Measurements from ENCODE around the gene TM9SF4.

TM9SF4 gene

GRCh38 chr20:32109392-32110172 lies at the start of gene TM9SF4:
TM9SF4 (plus strand) TSS chr20:32109714; CDS start chr20:32109741, 27 bp downstream.
- peak; percentile 80 to 94 (median 84) for DNase-seq (ENCODE audit: low read depth in 2 of 3, low spot score in 1 of 3)

DNA sequence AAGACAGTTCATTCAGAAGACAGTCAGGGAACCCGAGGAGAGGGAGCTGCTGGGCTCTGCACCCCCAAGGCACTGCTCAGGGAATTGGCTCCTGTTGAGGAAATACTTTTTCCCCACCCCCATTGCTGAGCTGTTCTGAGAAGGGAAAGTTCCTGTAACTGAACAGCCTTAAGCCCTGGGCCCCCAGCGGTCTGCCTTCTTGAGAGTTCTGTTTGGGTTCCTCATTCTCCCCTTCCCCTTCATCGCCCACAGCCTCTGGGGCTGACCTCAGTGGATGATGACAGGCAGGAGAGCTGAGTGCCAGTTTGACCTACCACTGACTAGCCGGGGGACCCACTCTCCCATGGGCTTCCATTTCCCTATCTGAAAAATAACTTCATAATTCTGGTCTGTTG lies 46.7 kb upstream of the TM9SF4 start:
- DNase-seq (ENCODE audit: low read depth in 2 of 3, low spot score in 1 of 3), result no peak

DNA sequence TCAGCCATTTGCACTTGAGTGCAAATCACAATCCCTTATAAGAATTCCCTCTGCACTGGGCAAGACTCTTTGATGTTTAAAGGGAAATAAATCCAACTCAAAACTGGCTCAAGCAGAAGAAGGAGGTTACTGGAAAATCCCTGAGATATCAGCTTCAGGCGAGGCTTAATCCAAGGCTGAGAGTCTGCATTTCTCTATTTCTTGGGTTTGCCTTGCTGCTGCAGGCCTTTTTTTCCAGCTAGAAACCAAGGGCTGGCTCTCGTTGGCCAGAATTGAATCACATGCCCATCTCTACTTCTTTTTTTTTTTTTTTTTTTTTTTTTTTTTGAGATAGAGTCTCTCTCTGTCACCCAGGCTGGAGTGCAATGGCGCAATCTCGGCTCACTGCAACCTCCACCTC lies 45.8 kb upstream of the TM9SF4 start:
- DNase-seq (ENCODE audit: low read depth in 2 of 3, low spot score in 1 of 3), result no peak

- no peak for DNase-seq (ENCODE audit: low read depth in 2 of 3, low spot score in 1 of 3)
These were observed 44.8 kb upstream of the TM9SF4 start for GRCh38 chr20:32064667-32065066.

GRCh38 chr20:32067234-32067821 lies 42.2 kb upstream of the TM9SF4 start:
- DNase-seq (ENCODE audit: low read depth in 2 of 3, low spot score in 1 of 3), result no peak

DNA sequence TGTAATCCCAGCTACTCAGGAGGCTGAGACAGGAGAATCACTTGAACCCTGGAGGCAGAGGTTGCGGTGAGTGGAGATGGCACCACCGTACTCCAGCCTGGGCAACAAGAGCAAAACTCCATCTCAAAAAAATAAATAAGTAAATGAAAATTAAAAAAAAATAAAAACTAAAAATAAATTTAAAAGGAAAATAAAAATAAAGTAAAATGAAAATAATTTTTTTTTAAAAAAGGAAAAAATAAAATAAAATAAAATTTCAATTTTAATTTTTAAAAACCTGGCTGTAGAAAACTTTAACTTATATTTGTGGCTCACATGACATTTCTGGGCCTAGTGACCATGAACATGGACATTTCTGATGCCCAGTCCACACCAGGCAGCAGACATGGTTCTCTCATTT lies 41.3 kb upstream of the TM9SF4 start:
- DNase-seq (ENCODE audit: low read depth in 2 of 3, low spot score in 1 of 3), result no peak

DNA sequence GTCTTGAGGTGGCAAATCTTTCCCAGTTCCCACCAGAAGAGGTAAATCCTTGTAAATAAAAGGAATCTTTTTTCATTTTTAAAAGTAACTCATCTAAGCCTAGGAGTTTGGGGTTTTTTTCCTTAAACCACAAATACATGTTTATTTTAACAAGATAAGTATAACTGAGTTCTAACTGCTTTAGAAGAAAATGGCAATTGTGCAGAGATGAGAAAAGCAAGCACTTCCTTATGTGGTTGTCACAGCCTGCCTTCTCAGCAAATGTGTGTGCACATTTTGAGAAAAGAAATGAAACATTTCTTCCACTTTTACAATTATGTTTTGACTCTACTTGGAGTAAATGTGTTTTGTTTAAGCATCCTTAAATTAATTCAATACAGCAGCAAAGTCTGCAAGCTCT lies 39.8 kb upstream of the TM9SF4 start:
- no peak for DNase-seq (ENCODE audit: low read depth in 2 of 3, low spot score in 1 of 3)

GRCh38 chr20:32070282-32070681 lies 39.2 kb upstream of the TM9SF4 start:
- DNase-seq (ENCODE audit: low read depth in 2 of 3, low spot score in 1 of 3), result no peak

DNA sequence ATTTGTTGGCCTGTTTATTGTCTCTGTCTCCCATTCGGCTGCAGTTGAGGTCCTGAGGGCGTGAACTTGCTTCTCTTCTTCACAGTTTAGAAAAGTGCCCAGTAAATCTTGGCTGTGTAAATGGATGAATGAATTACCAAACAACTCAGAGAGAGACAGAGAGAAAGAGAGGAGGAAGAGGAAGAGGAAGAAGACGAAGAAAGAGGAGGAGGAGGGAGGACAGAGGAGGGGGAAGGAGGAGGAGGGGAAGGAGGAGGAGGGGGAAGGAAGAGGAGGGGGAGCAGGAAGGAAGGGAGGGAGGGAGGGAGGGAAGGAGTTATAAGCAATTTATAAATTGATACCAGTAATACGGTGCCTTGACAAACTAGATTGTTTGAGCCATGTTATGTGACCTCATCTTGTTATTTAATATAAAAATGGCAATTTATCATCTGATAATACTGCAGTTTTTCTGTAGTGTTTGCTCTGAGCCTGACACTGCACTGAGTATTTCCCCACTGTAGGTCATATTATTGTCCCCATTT lies 38.8 kb upstream of the TM9SF4 start:
- DNase-seq (ENCODE audit: low read depth in 2 of 3, low spot score in 1 of 3), result no peak

DNA sequence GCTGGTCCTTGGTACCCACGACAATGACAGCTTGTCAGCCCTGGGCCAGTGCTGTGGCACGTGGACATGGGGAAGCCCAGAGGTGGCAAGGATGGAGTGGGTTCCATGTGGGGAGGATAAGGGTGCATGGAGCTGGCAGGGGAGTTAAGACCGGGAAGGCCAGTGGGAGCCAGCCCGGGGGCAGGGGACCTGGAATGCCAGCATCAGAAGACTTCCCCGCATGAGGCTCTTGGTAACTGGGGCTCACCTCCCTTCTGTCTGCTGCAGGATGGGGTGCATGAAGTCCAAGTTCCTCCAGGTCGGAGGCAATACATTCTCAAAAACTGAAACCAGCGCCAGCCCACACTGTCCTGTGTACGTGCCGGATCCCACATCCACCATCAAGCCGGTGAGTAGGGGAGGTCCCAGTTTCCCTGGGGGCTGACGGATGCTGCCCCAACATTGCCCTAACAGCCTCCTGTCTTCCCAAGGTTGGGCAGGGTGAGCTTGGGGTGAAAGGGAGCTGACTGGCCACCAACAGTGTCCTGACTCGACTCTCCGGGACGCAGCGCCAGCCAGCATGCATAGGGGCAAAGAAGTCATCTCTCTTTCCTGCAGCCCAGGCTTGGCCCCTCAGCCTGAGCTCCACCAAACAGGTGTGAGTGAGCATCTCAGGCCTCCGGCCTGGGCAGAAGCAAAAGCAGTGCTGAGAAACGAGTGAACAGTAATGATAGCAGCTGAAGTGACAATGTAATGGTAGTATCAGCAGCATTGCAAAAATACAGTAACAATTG lies 37.9 kb upstream of the TM9SF4 start:
- DNase-seq (ENCODE audit: low read depth in 2 of 3, low spot score in 1 of 3), result no peak

GRCh38 chr20:32072168-32072750 lies 37.3 kb upstream of the TM9SF4 start:
- DNase-seq (ENCODE audit: low read depth in 2 of 3, low spot score in 1 of 3), result no peak

DNA sequence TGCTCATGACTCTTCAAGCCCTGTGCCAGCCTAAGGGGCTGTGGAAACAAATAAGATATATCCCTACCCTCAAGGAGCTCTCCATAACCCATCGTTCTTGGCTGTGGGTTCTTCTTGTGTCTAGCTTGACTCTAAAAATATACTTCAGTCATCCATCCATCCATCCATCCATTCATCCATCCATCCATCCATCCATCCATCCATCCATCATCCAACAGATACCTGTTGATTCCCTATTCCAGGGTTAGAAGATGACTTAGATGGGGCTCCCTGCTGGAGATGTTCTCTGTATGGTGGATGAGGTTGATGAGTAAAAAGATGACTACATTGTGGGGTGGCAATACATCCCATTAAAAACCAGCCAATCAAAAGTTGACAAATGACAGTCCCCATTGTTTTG lies 34.0 kb upstream of the TM9SF4 start:
- DNase-seq (ENCODE audit: low read depth in 2 of 3, low spot score in 1 of 3), result no peak

GRCh38 chr20:32077190-32077589 lies 32.3 kb upstream of the TM9SF4 start:
- DNase-seq (ENCODE audit: low read depth in 2 of 3, low spot score in 1 of 3), result no peak

DNA sequence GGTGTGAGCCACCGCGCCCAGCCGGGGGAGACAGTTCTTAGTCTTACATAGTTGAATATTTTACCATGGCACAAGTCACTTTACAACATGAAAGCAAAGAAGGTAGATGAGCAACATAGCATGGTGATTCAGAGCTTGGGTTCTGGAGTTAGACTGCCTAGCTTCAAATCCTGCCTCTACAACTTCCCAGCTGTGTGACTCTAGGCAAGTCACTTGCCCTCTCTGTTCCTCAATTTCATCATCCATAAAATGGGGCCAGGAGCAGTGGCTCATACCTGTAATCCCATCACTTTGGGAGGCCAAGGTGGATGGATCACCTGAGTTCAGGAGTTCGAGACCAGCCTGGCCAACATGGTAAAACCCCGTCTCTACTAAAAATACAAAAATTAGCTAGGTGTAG lies 31.2 kb upstream of the TM9SF4 start:
- DNase-seq (ENCODE audit: low read depth in 2 of 3, low spot score in 1 of 3), result no peak

DNA sequence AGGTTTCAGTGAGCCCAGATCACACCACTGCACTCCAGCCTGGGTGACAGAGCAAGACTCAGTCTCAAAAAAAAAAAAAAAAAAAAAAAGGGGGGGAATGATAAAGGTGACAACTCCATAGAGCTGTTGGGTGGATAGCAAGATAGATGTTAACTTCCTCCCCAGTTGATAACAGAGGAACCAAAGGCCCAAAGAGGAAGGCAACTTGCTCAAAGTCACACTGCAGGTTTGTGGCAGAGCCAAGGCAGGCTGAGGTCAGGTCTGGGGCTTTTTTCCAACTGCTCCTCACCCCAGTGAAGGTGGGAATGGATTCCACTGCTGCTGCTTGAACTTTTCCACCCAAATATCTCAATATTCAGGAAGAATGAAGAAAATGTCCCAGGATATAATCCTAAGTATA lies 30.7 kb upstream of the TM9SF4 start:
- DNase-seq (ENCODE audit: low read depth in 2 of 3, low spot score in 1 of 3), result no peak

GRCh38 chr20:32079655-32080109 lies 29.8 kb upstream of the TM9SF4 start:
- DNase-seq (ENCODE audit: low read depth in 2 of 3, low spot score in 1 of 3), result no peak

DNA sequence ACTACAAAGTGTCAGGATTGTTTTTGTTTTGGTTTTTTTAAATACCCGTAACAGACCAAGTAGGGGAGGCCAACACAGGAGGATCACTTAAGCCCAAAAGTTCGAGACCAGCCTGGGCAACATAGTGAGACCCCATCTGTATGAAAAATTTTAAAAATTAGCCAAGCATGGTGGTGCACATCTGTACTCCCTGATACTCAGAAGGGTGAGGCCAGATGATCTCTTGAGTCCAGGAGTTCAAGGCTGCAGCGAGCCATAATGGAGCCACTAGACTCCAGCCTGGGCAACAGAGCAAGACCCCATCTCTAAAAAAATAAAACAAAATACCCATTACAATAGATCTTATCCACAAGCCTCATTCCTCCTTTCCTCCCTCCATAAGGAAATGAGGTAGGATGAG lies 28.7 kb upstream of the TM9SF4 start:
- DNase-seq (ENCODE audit: low read depth in 2 of 3, low spot score in 1 of 3), result no peak

DNA sequence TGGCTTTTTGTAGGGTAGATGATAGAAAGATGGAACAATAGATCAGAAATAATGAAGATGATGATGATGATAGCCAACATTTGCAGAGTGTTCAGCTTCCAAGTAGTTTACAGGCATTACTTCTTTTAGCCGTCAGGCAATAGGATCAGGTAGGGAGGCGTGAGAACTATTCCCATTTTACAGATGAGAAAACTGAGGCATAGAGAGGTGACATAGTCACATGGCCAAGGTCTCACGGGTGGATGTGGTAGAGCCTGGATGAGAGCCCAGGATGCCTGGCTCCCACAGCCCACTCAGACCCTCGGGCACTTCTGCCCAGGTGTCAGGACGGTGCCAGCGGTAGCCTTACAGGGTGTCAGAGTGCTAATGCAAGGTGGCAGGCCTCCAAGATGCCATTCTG lies 26.0 kb upstream of the TM9SF4 start:
- no peak for DNase-seq (ENCODE audit: low read depth in 2 of 3, low spot score in 1 of 3)

GRCh38 chr20:32087070-32087469 lies 22.4 kb upstream of the TM9SF4 start:
- no peak for DNase-seq (ENCODE audit: low read depth in 2 of 3, low spot score in 1 of 3)

- no peak for DNase-seq (ENCODE audit: low read depth in 2 of 3, low spot score in 1 of 3)
These were observed 20.8 kb upstream of the TM9SF4 start for GRCh38 chr20:32088759-32089158.

GRCh38 chr20:32089637-32090362 lies 19.7 kb upstream of the TM9SF4 start:
- no peak for DNase-seq (ENCODE audit: low read depth in 2 of 3, low spot score in 1 of 3)
